Measurements from ENCODE around the gene MYOCD. TPM values are rescaled to one million over a fixed set of nuclear protein-coding genes. Genes with fewer than 3 reads are reported as not detected.

Gene MYOCD
- total RNA-seq, 4 donors from 2014 or later: 0.34 to 2.8 (median 0.78) TPM

DNA sequence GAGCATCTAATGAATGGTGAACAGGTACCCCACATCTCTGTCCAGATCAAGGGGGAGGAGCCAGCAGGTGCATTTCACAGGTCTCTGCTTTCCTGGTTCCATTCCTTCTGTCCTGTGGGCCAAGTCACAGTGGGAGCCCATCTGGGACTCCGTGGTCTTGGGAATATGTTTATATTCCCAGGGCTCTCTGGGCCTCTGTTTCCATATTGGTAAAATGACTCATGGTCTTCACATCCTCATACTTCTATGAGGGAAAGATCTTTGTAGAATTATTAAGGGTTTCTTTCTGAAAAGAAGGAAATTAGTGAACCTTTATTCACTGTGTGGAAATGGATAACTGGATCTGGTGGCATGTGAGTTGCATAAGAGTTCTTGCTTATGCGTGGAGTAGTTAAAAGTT is 6.2 kb downstream of the MYOCD start:
- Histone ChIP-seq H3K36me3 (no peaks in the 10 kb centered on the region), H3K4me3 (no peak overlapping the region), H3K9me3 (no peaks in the 10 kb centered on the region), H3K4me1 (no peaks in the 10 kb centered on the region), H3K27ac (no peak overlapping the region), H3K27me3 (peaks cover 4% of the 10 kb centered on the region)
- 77% methylated on average over 2 of the region's 2 CpGs for WGBS
- no peak for DNase-seq (ENCODE audit: low spot score in 2 of 2)
- TF ChIP-seq, protein P1, sequence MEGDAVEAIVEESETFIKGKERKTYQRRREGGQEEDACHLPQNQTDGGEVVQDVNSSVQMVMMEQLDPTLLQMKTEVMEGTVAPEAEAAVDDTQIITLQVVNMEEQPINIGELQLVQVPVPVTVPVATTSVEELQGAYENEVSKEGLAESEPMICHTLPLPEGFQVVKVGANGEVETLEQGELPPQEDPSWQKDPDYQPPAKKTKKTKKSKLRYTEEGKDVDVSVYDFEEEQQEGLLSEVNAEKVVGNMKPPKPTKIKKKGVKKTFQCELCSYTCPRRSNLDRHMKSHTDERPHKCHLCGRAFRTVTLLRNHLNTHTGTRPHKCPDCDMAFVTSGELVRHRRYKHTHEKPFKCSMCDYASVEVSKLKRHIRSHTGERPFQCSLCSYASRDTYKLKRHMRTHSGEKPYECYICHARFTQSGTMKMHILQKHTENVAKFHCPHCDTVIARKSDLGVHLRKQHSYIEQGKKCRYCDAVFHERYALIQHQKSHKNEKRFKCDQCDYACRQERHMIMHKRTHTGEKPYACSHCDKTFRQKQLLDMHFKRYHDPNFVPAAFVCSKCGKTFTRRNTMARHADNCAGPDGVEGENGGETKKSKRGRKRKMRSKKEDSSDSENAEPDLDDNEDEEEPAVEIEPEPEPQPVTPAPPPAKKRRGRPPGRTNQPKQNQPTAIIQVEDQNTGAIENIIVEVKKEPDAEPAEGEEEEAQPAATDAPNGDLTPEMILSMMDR (IDR thresholded peaks at IDR 0.05): no peak
- TF ChIP-seq POLR2AphosphoS5 (IDR thresholded peaks at IDR 0.05): no peak

DNA sequence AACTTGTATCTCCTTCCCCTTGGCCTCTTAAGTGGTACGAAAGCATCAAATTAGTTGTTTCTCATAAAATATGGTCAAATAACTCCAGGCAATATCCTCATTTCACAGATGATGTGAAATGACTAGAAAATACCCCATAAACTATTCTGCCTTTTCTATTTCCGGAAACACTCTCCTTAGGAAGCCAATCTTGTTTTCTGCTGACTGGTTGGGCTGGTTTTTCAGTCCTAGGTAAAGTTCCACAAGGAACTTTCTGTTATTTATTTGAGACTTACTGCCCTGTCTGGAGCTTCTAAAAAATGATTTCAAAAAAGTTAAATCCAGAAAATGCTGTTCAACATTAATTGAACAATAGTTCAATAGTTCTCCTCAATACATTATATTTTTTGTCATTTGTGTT is 7.3 kb downstream of the MYOCD start:
- H3K27ac ChIP-seq: no peak overlapping the region
- H3K4me3 ChIP-seq: no peak overlapping the region
- 73% methylated on average over 2 of the region's 2 CpGs for WGBS
- TF ChIP-seq POLR2AphosphoS5 (IDR thresholded peaks at IDR 0.05): no peak
- TF ChIP-seq EP300 (IDR thresholded peaks at IDR 0.05): no peak
- no peaks in the 10 kb centered on the region for H3K9me3 ChIP-seq
- no peak for DNase-seq (ENCODE audit: low spot score in 2 of 2)
- no peaks in the 10 kb centered on the region for H3K4me1 ChIP-seq
- no peaks in the 10 kb centered on the region for H3K27me3 ChIP-seq
- no peaks in the 10 kb centered on the region for H3K36me3 ChIP-seq

DNA sequence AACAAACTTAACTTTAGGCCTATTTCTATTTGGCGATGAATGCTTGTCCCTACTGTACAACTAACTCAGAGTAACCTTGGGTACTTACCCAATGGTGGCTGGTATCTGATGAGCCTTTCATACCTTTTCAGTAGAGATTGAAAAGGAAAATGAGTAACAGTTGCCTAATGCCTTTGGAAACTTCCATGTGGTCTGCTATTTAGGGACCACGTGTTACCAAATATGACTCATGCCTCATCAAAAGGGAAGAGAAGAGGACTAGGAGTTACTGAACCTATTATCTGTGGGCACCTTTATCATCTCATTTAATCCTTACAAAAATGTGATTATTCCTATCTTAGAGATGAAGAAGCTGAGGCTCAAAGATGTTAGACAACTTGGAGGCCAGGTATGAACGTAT is 8.1 kb downstream of the MYOCD start:
- 76% methylated on average over 3 of the region's 3 CpGs for WGBS
- Histone ChIP-seq H3K36me3 (no peaks in the 10 kb centered on the region), H3K4me1 (no peaks in the 10 kb centered on the region), H3K27me3 (no peaks in the 10 kb centered on the region), H3K27ac (no peak overlapping the region), H3K4me3 (no peak overlapping the region), H3K9me3 (no peaks in the 10 kb centered on the region)
- DNase-seq (ENCODE audit: low spot score in 2 of 2): no peak
- TF ChIP-seq, protein P1 (IDR thresholded peaks at IDR 0.05): no peak
- TF ChIP-seq EP300 (IDR thresholded peaks at IDR 0.05): no peak
- no peak for TF ChIP-seq POLR2A (IDR thresholded peaks at IDR 0.05)
- no peak for TF ChIP-seq POLR2AphosphoS5 (IDR thresholded peaks at IDR 0.05)

DNA sequence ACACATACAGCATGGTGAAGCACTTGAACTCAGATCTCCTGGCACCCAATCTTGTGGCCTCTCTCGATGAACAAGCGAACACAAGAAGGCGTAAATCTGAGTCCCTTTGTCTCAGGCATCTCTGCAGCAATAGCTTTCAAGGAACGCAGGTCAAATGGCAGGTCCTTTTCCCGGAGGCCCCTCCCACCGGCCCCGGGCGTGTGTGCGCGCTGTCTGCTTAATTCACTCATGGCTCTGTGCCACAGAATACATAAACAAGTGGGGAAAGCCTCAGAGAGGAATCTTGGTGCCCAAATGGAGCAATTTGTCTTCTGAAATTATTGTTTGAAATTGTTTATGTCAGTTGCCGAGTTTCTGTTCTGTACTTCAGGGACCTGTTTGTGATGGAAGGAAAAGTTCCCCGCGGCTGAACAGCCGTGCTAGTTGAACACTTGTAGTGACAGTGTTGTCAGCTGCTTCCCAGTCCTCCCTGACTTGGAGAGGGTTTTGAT is 14.8 kb downstream of the MYOCD start:
- Histone ChIP-seq H3K27me3 (peaks cover 4% of the 10 kb centered on the region), H3K9me3 (no peaks in the 10 kb centered on the region), H3K4me3 (no peak overlapping the region), H3K27ac (no peak overlapping the region), H3K4me1 (no peaks in the 10 kb centered on the region), H3K36me3 (no peaks in the 10 kb centered on the region)
- WGBS: 50% methylated on average over 14 of the region's 14 CpGs
- no peak for DNase-seq (ENCODE audit: low spot score in 2 of 2)
- no peak for TF ChIP-seq POLR2AphosphoS5 (IDR thresholded peaks at IDR 0.05)

DNA sequence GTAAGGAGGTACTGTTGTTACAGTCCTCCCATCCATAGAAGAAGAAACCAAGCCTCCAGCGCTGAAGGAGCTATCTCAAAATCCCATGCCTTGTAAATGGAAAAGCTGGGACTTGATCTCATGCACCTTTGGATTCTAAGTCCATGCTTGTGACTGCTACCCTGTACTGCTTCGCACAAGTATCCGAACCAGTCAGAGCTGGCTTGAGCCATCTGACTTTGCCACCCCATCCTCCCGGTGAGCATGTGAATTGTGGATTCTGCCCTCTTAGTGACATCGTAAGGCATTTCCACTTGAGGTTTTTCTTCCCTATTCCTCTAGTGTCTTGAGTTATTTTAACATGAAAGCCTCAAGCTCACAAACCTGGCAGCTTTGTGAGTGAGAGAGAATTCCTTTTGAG is 15.3 kb downstream of the MYOCD start:
- TF ChIP-seq POLR2A (IDR thresholded peaks at IDR 0.05) (no peak), POLR2AphosphoS5 (IDR thresholded peaks at IDR 0.05) (no peak), EP300 (IDR thresholded peaks at IDR 0.05) (no peak)
- TF ChIP-seq, protein P1 (IDR thresholded peaks at IDR 0.05): no peak
- no peaks in the 10 kb centered on the region for H3K4me1 ChIP-seq
- no peaks in the 10 kb centered on the region for H3K9me3 ChIP-seq
- WGBS: 90% methylated on average over 5 of the region's 5 CpGs
- no peak overlapping the region for H3K4me3 ChIP-seq
- no peak overlapping the region for H3K27ac ChIP-seq
- H3K27me3 ChIP-seq: peaks cover 4% of the 10 kb centered on the region
- H3K36me3 ChIP-seq: no peaks in the 10 kb centered on the region
- no peak for DNase-seq (ENCODE audit: low spot score in 2 of 2)

DNA sequence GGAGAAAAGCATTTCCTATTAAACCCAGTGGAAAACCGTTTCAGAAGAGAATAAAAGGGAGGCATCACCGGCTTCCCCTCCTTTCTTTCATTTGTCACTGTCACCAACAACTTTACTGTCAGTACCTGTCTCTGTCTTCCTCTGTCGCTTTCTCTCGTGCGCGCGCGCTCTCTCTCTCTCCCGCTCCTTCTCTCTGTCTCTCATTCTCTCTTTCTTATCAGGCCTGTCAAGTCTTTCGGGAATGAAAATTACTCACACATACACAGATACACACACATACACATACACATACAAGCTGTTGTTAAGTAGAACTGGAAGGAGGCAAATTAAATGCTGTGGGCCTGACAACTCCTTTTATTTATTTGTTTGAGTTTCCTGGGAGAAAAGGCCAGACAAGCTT is 17.6 kb downstream of the MYOCD start:
- no peaks in the 10 kb centered on the region for H3K9me3 ChIP-seq
- H3K27me3 ChIP-seq: peaks cover 4% of the 10 kb centered on the region
- 85% methylated on average over 10 of the region's 10 CpGs for WGBS
- no peak overlapping the region for H3K27ac ChIP-seq
- no peaks in the 10 kb centered on the region for H3K4me1 ChIP-seq
- TF ChIP-seq POLR2A (IDR thresholded peaks at IDR 0.05): no peak
- TF ChIP-seq, protein P1 (IDR thresholded peaks at IDR 0.05): no peak
- no peak for TF ChIP-seq POLR2AphosphoS5 (IDR thresholded peaks at IDR 0.05)
- TF ChIP-seq EP300 (IDR thresholded peaks at IDR 0.05): no peak
- no peaks in the 10 kb centered on the region for H3K36me3 ChIP-seq
- DNase-seq (ENCODE audit: low spot score in 2 of 2): no peak
- no peak overlapping the region for H3K4me3 ChIP-seq

Data from suprapubic skin (tissue), 4 donors.